Breast epithelium (tissue), 3 donors: ENCODE data around the gene SCN2A.

Source experiments
- CTCF ChIP-seq, 3 donors: fragments of 450-650 bp; IDR thresholded peaks; one replicate each; pipeline ENCODE4 v1.5.1; 2016 to 2017; ENCODE audit warnings: antibody characterized with exemption in 3 of 3, mild to moderate bottlenecking in 3 of 3, moderate library complexity in 3 of 3
- POLR2A ChIP-seq: fragments of 450-650 bp; IDR thresholded peaks from one replicate; pipeline ENCODE4 v1.6.1; 2016; ENCODE audit warnings: antibody characterized with exemption, mild to moderate bottlenecking, moderate library complexity
- POLR2AphosphoS5 ChIP-seq, 3 donors: sonication (generic); formaldehyde crosslinking; IDR thresholded peaks; one replicate each; pipeline ENCODE4 v1.6.1; 2017; ENCODE audit warnings: antibody characterized with exemption in 3 of 3

DNA sequence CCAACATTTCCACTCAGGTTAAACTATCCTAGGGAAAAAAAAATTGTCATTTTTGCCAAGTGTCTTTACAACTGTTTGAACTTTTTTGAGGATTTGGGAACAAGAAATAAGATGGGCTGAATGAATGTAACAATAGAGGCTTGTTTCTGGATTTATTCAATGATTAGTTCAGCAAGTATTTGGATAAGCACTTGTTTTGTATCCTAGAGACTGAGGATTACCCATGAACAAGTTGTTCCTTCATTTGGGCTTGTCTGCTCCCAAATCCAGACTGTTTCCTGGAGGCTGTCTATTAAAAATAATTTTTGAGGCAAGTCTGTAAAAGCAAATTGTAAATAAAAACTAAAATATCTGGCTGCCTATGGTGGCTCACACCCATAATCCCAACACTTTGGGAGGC, 168.3 kb downstream of the SCN2A start:
- TF ChIP-seq CTCF (IDR thresholded peaks at IDR 0.05) (no peak), POLR2A (no peak), POLR2AphosphoS5 (IDR thresholded peaks at IDR 0.05) (no peak)
